H9 (cell line): Measurements from ENCODE around the gene PCGF3. TPM values are rescaled to one million over a fixed set of nuclear protein-coding genes. Genes with fewer than 3 reads are reported as not detected.
A peak's percentile ranks its signal among the peaks of the same experiment; 100 is the strongest.

ENCODE experiments used
- DNase-seq: peaks from one replicate; pipeline ENCODE4 v3.0.0-alpha.2; 2017
- H2AFZ ChIP-seq: one replicate; pipeline ENCODE4 v1.6.1; 2013; ENCODE audit warnings: mild to moderate bottlenecking, low read length, control low read depth, moderate library complexity
- H2AK5ac ChIP-seq: 2 replicates; pipeline ENCODE4 v1.6.1; 2013; ENCODE audit warnings: low read length, control low read depth, mixed read lengths; ENCODE audit not compliant: insufficient read length
- H2BK120ac ChIP-seq: one replicate; pipeline ENCODE4 v1.6.1; 2013; ENCODE audit warnings: low read depth, mild to moderate bottlenecking, low read length, control low read depth, inconsistent platforms; ENCODE audit not compliant: poor library complexity, severe bottlenecking
- H2BK12ac ChIP-seq: 2 replicates; pipeline ENCODE4 v1.6.1; 2013; ENCODE audit warnings: low read length, control low read depth, mixed read lengths, low read depth; ENCODE audit not compliant: insufficient read length
- H2BK15ac ChIP-seq: 2 replicates; pipeline ENCODE4 v1.6.1; 2013; ENCODE audit warnings: low read depth, low read length, control low read depth
- H2BK20ac ChIP-seq: one replicate; pipeline ENCODE4 v1.6.1; 2013; ENCODE audit warnings: low read depth, mild to moderate bottlenecking, low read length, control low read depth, inconsistent platforms; ENCODE audit not compliant: poor library complexity, severe bottlenecking
- H2BK5ac ChIP-seq: 2 replicates; pipeline ENCODE4 v1.6.1; 2013; ENCODE audit warnings: low read length, control low read depth, mixed read lengths; ENCODE audit not compliant: insufficient read length
- H3K14ac ChIP-seq: 2 replicates; pipeline ENCODE4 v1.6.1; 2013; ENCODE audit warnings: low read length, control low read depth; ENCODE audit not compliant: insufficient read depth
- H3K18ac ChIP-seq: 2 replicates; pipeline ENCODE4 v1.6.1; 2013; ENCODE audit warnings: low read depth, mild to moderate bottlenecking, mixed read lengths, low read length, control low read depth; ENCODE audit not compliant: insufficient read length
- H3K23ac ChIP-seq: 2 replicates; pipeline ENCODE4 v1.6.1; 2013; ENCODE audit warnings: low read length, control low read depth, mixed read lengths, low read depth; ENCODE audit not compliant: insufficient read length
- H3K23me2 ChIP-seq: 2 replicates; pipeline ENCODE4 v1.6.1; 2013; ENCODE audit warnings: low read depth, mild to moderate bottlenecking, mixed read lengths, low read length, control low read depth; ENCODE audit not compliant: insufficient read length, poor library complexity, severe bottlenecking
- H3K27ac ChIP-seq: 2 replicates; pipeline ENCODE4 v1.5.1; 2013; ENCODE audit warnings: low read length, control low read depth, mixed read lengths, low read depth; ENCODE audit not compliant: insufficient read length
- H3K27me3 ChIP-seq: 2 replicates; pipeline ENCODE4 v1.6.1; 2013; ENCODE audit warnings: low read length, control low read depth, inconsistent platforms; ENCODE audit not compliant: insufficient read depth
- H3K4ac ChIP-seq: 2 replicates; pipeline ENCODE4 v1.6.1; 2013; ENCODE audit warnings: low read depth, mild to moderate bottlenecking, control low read depth, inconsistent platforms, low read length, moderate library complexity
- H3K4me1 ChIP-seq: 2 replicates; pipeline ENCODE4 v1.6.1; 2013; ENCODE audit warnings: low read length, control low read depth, inconsistent platforms; ENCODE audit not compliant: insufficient read depth
- H3K4me2 ChIP-seq: 2 replicates; pipeline ENCODE4 v1.6.1; 2013; ENCODE audit warnings: low read length, control low read depth, mixed read lengths; ENCODE audit not compliant: insufficient read length, insufficient read depth
- H3K56ac ChIP-seq: 2 replicates; pipeline ENCODE4 v1.6.1; 2013; ENCODE audit warnings: low read depth, mild to moderate bottlenecking, mixed read lengths, low read length, control low read depth; ENCODE audit not compliant: insufficient read length
- H3K79me1 ChIP-seq: 2 replicates; pipeline ENCODE4 v1.6.1; 2013; ENCODE audit warnings: low read depth, mild to moderate bottlenecking, moderate library complexity, low read length, control low read depth, inconsistent platforms; ENCODE audit not compliant: insufficient read depth, poor library complexity, severe bottlenecking
- H3K79me2 ChIP-seq: 2 replicates; pipeline ENCODE4 v1.6.1; 2013; ENCODE audit warnings: low read length, control low read depth, inconsistent platforms; ENCODE audit not compliant: insufficient read depth
- H3K9ac ChIP-seq: 2 replicates; pipeline ENCODE4 v1.6.1; 2013; ENCODE audit warnings: low read length, control low read depth, mixed read lengths; ENCODE audit not compliant: insufficient read length; ENCODE audit errors: extremely low read depth
- H3K9me3 ChIP-seq: one replicate; pipeline ENCODE4 v1.6.1; 2013; ENCODE audit warnings: low read depth, low read length, inconsistent platforms; ENCODE audit not compliant: control insufficient read depth
- H3T11ph ChIP-seq: one replicate; pipeline ENCODE4 v1.6.1; 2013; ENCODE audit warnings: mild to moderate bottlenecking, low read length, control low read depth, inconsistent platforms
- H4K20me1 ChIP-seq: one replicate; pipeline ENCODE4 v1.6.1; 2013; ENCODE audit not compliant: control insufficient read depth, insufficient read length, insufficient read depth
- H4K5ac ChIP-seq: 2 replicates; pipeline ENCODE4 v1.6.1; 2013; ENCODE audit warnings: low read depth, mild to moderate bottlenecking, mixed read lengths, low read length, control low read depth; ENCODE audit not compliant: insufficient read length
- H4K8ac ChIP-seq: replicated peaks from 2 replicates; pipeline ENCODE4 v1.6.1; 2013; ENCODE audit warnings: low read length, control low read depth, mixed read lengths, low read depth; ENCODE audit not compliant: insufficient read length
- H4K91ac ChIP-seq: 2 replicates; pipeline ENCODE4 v1.6.1; 2013; ENCODE audit warnings: low read depth, mild to moderate bottlenecking, moderate library complexity, mixed read lengths, low read length, control low read depth; ENCODE audit not compliant: insufficient read length
- H3K27ac Mint-ChIP-seq, 3 experiments: 2 replicates in 2 of 3; 3 replicates in 1 of 3; pipeline ENCODE4 v1.8.0; 2020 to 2021; ENCODE audit warnings: mixed read lengths in 3 of 3, mild to moderate bottlenecking in 1 of 3, moderate library complexity in 1 of 3
- H3K27me3 Mint-ChIP-seq: 2 replicates; pipeline ENCODE4 v1.8.0; 2021; ENCODE audit warnings: low read depth, mild to moderate bottlenecking, moderate library complexity, mixed read lengths
- H3K36me3 Mint-ChIP-seq, 3 experiments: 2 replicates in 2 of 3; 3 replicates in 1 of 3; pipeline ENCODE4 v1.8.0; 2020 to 2021; ENCODE audit warnings: low read depth in 3 of 3, mixed read lengths in 3 of 3; ENCODE audit not compliant: insufficient read depth in 1 of 3
- H3K4me1 Mint-ChIP-seq, 2 experiments: 2 replicates each; pipeline ENCODE4 v1.8.0; 2020; ENCODE audit warnings: mixed read lengths in 2 of 2
- H3K4me3 Mint-ChIP-seq, 2 experiments: 2 replicates in 1 of 2; 3 replicates in 1 of 2; pipeline ENCODE4 v1.8.0; 2020 to 2021; ENCODE audit warnings: mild to moderate bottlenecking in 2 of 2, mixed read lengths in 2 of 2, moderate library complexity in 1 of 2
- H3K9me3 Mint-ChIP-seq, 2 experiments: 2 replicates in 1 of 2; 3 replicates in 1 of 2; pipeline ENCODE4 v1.8.0; 2020; ENCODE audit warnings: mild to moderate bottlenecking in 2 of 2, mixed read lengths in 2 of 2, moderate library complexity in 1 of 2
- CTCF ChIP-seq: fragments of 200-600 bp; sonication (generic); conservative IDR thresholded peaks from 3 replicates; pipeline ENCODE4 v1.8.0; 2021; ENCODE audit warnings: antibody characterized with exemption, mild to moderate bottlenecking
- WGBS: extraction: QIAGEN DNeasy Blood & Tissue Kit; methylation state at CpG from one replicate; pipeline ENCODE4 v1.1.7; 2013; ENCODE audit warnings: missing lambda C conversion rate, low lambda C conversion rate, mixed read lengths; ENCODE audit not compliant: insufficient read length; ENCODE audit errors: extremely low coverage; 5-methylcytosine and 5-hydroxymethylcytosine counted together
- total RNA-seq: library from RNA; stranded (reverse); gene quantifications from 2 replicates; pipeline ENCODE4 v1.2.1, GENCODE V29; 2021

PCGF3 gene
- total RNA-seq, 1 experiment from 2014 or later, result 43.1 TPM

DNA sequence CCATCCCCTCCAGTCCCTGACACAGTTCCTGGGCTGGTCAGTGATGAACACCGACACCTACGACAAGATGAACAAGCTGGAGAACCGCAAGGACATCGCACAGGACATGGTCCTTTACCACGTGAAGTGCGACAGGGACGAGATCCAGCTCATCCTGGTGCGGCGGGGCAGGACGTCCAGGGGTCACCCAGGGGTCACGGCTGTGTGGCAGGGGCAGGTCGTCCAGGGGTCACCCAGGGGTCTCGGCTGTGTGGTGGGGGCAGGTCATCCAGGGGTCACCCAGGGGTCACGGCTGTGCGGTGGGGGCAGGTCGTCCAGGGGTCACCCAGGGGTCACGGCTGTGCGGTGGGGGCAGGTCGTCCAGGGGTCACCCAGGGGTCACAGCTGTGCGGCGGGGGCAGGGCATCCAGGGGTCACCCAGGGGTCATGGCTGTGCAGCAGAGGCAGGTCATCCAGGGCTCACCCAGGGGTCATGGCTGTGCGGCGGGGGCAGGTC is 48.2 kb upstream of the PCGF3 start:
- Histone ChIP-seq H3K18ac (no peak overlapping the region), H2BK20ac (no peak overlapping the region), H2BK120ac (no peak overlapping the region), H3K14ac (no peak overlapping the region), H3K9me3 (no peaks in the 10 kb centered on the region), H3K56ac (no peak overlapping the region), H3K23me2 (peaks cover 2% of the 10 kb centered on the region), H3K79me2 (no peaks in the 10 kb centered on the region), H4K8ac (no peak overlapping the region), H3K79me1 (no peaks in the 10 kb centered on the region), H4K91ac (no peak overlapping the region), H2AK5ac (no peak overlapping the region), H3K9ac (no peak overlapping the region), H3T11ph (no peak overlapping the region), H2BK15ac (no peak overlapping the region), H4K20me1 (no peaks in the 10 kb centered on the region), H2BK12ac (no peak overlapping the region), H2BK5ac (no peak overlapping the region), H3K27me3 (no peaks in the 10 kb centered on the region), H4K5ac (no peak overlapping the region), H3K23ac (no peak overlapping the region), H3K4me1 (no peaks in the 10 kb centered on the region), H2AFZ (no peak overlapping the region), H3K4ac (no peak overlapping the region), H3K4me2 (no peak overlapping the region), H3K27ac (no peak overlapping the region)
- H3K4me3 Mint-ChIP-seq, result no peak overlapping the region
- H3K27me3 Mint-ChIP-seq, result peaks cover 2% of the 10 kb centered on the region
- H3K36me3 Mint-ChIP-seq, result peaks cover 0 to 2% (median 0%) of the 10 kb centered on the region in 3 experiments; a peak in 4 of 7 replicates
- no peak for TF ChIP-seq CTCF
- DNase-seq, result peak; percentile 20
- no CpG with 5 or more reads among the region's 23 CpGs for WGBS
- H3K4me1 Mint-ChIP-seq, result no peaks in the 10 kb centered on the region
- H3K27ac Mint-ChIP-seq, result no peak overlapping the region
- H3K9me3 Mint-ChIP-seq, result no peaks in the 10 kb centered on the region; a peak in 1 of 5 replicates
